Stimulated activated CD4-positive, alpha-beta T cell treated with anti-CD3 and anti-CD28 coated beads, Interleukin-15, amount 100 ng/mL, for 48 hours (primary cell): ENCODE data around the gene XRN2.

ENCODE experiments used
- DNase-seq, 2 donors: peaks; one replicate each; pipeline ENCODE4 v3.0.0-alpha.2; 2020; ENCODE audit warnings: low read depth in 2 of 2

XRN2 gene

GRCh38 chr20:21301940-21302663, 1.0 kb upstream of the XRN2 start:
- DNase-seq: no peak

- no peak for DNase-seq
Measured at GRCh38 chr20:21302664-21303060, 469 bp upstream of the XRN2 start.

GRCh38 chr20:21303872-21304586, 898 bp downstream of the XRN2 start:
- no peak for DNase-seq

- no peak for DNase-seq
Measured at GRCh38 chr20:21308340-21308739, 5.2 kb downstream of the XRN2 start.

- DNase-seq: no peak
Measured at GRCh38 chr20:21309678-21310467, 6.7 kb downstream of the XRN2 start.

- no peak for DNase-seq
Measured at GRCh38 chr20:21312813-21313474, 9.8 kb downstream of the XRN2 start.

- peak; percentile 9 to 13 for DNase-seq
Measured at GRCh38 chr20:21315138-21315537, 12.0 kb downstream of the XRN2 start.

- no peak for DNase-seq
Measured at GRCh38 chr20:21322083-21322710, 19.1 kb downstream of the XRN2 start.

- no peak for DNase-seq
Measured at GRCh38 chr20:21322921-21323331, 19.8 kb downstream of the XRN2 start.

- no peak for DNase-seq
Measured at GRCh38 chr20:21323640-21324039, 20.5 kb downstream of the XRN2 start.

- DNase-seq: no peak
Measured at GRCh38 chr20:21324126-21324525, 21.0 kb downstream of the XRN2 start.

- DNase-seq: no peak
Measured at GRCh38 chr20:21325296-21325695, 22.2 kb downstream of the XRN2 start.

GRCh38 chr20:21326700-21327099, 23.6 kb downstream of the XRN2 start:
- DNase-seq: no peak

- DNase-seq: no peak
Measured at GRCh38 chr20:21336455-21337151, 33.5 kb downstream of the XRN2 start.

GRCh38 chr20:21338291-21338690, 35.2 kb downstream of the XRN2 start:
- no peak for DNase-seq

- DNase-seq: no peak
Measured at GRCh38 chr20:21339499-21339898, 36.4 kb downstream of the XRN2 start.

GRCh38 chr20:21340991-21341697, 38.0 kb downstream of the XRN2 start:
- no peak for DNase-seq

- no peak for DNase-seq
Measured at GRCh38 chr20:21342656-21343345, 39.7 kb downstream of the XRN2 start.

- DNase-seq: no peak
Measured at GRCh38 chr20:21344206-21344900, 41.2 kb downstream of the XRN2 start.
